ENCODE results near the gene MUC6. TPM values are rescaled to one million over a fixed set of nuclear protein-coding genes. Genes with fewer than 3 reads are reported as not detected.

Gene MUC6
- total RNA-seq, 1 experiment from 2014 or later = not detected

DNA sequence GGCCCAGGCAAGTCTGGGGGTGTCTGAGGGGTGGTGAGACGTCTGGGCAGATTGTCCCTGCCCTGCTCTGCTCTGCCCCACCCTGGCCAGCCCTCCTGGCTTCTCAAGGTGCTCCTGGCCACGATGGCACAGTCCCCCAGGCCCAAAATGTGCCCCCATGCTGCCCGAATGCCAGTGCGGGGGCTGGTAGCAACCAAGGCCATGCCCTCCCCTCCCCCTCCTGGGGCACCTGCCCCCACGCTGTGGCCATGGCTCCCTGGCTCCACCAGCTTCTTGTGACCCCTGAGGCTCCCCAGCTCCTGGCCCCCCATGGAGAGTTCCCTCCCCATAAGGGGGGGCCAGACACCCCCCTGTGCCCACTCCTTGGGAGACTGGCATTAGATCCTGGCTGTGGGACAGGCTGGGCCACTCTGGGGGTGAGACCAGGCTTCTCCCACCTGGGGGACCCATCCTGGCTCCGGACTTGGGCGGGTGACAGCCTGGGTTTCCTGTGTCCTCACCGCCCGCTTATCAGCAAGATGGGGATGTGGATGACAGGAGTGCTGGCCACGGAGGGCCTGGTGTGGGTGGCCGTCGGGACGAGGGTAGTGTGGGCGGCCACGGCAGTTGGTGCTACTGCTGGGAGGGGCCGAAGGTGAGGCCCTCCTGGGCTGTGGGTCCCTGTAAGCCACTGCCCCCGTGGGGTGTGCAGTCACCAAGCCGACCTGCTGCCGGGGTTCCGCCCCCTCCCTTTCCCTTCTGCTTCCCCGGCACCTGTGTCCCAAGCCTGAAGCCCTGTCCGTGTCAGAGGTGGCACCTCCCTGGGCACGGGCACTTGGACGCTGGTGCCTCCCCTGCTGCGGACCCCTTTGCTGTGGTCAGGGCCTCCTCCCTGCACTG is 15.9 kb upstream of the MUC6 start:
- no peaks in the 10 kb centered on the region for H3K79me1 ChIP-seq (ENCODE audit: insufficient read depth, low read depth, low read length, poor library complexity, severe bottlenecking)
- H4K20me1 ChIP-seq (ENCODE audit: control insufficient read depth, insufficient read depth, insufficient read length) = no peaks in the 10 kb centered on the region
- H3K23me2 ChIP-seq (ENCODE audit: insufficient read length, low read depth, low read length, poor library complexity, severe bottlenecking) = no peaks in the 10 kb centered on the region
- H3K4ac ChIP-seq (ENCODE audit: low read depth, low read length) = no peak overlapping the region
- no peaks in the 10 kb centered on the region for H3K9me3 Mint-ChIP-seq
- H4K91ac ChIP-seq (ENCODE audit: insufficient read length, low read depth, low read length) = no peak overlapping the region
- H2BK20ac ChIP-seq (ENCODE audit: low read depth, low read length, poor library complexity, severe bottlenecking) = no peak overlapping the region
- H4K5ac ChIP-seq (ENCODE audit: insufficient read length, low read depth, low read length) = no peak overlapping the region
- no peak overlapping the region for H3K27ac Mint-ChIP-seq
- no peaks in the 10 kb centered on the region; a peak in 1 of 7 replicates for H3K36me3 Mint-ChIP-seq (ENCODE audit: insufficient read depth in 1 of 3, low read depth in 3 of 3)
- no peak overlapping the region for H4K8ac ChIP-seq (replicated peaks; ENCODE audit: insufficient read length, low read depth, low read length)
- no peak for DNase-seq
- H2BK5ac ChIP-seq (ENCODE audit: insufficient read length, low read length) = no peak overlapping the region
- no peak overlapping the region for H2BK15ac ChIP-seq (ENCODE audit: low read depth, low read length)
- no peak overlapping the region for H2BK12ac ChIP-seq (ENCODE audit: insufficient read length, low read depth, low read length)
- no peak overlapping the region for H3K14ac ChIP-seq (ENCODE audit: insufficient read depth, low read length)
- no peaks in the 10 kb centered on the region for H3K9me3 ChIP-seq (ENCODE audit: control insufficient read depth, low read depth, low read length)
- H3K27me3 Mint-ChIP-seq (ENCODE audit: low read depth) = peaks cover 5% of the 10 kb centered on the region; the same call in 1 of the 2 replicates
- H3K23ac ChIP-seq (ENCODE audit: insufficient read length, low read depth, low read length) = no peak overlapping the region
- no peaks in the 10 kb centered on the region for H3K27me3 ChIP-seq (ENCODE audit: insufficient read depth, low read length)
- H2BK120ac ChIP-seq (ENCODE audit: low read depth, low read length, poor library complexity, severe bottlenecking) = no peak overlapping the region
- no peak overlapping the region for H2AK5ac ChIP-seq (ENCODE audit: insufficient read length, low read length)
- H3K4me2 ChIP-seq (ENCODE audit: insufficient read depth, insufficient read length, low read length) = no peak overlapping the region
- H3T11ph ChIP-seq (ENCODE audit: low read length) = no peak overlapping the region
- TF ChIP-seq, protein P1, sequence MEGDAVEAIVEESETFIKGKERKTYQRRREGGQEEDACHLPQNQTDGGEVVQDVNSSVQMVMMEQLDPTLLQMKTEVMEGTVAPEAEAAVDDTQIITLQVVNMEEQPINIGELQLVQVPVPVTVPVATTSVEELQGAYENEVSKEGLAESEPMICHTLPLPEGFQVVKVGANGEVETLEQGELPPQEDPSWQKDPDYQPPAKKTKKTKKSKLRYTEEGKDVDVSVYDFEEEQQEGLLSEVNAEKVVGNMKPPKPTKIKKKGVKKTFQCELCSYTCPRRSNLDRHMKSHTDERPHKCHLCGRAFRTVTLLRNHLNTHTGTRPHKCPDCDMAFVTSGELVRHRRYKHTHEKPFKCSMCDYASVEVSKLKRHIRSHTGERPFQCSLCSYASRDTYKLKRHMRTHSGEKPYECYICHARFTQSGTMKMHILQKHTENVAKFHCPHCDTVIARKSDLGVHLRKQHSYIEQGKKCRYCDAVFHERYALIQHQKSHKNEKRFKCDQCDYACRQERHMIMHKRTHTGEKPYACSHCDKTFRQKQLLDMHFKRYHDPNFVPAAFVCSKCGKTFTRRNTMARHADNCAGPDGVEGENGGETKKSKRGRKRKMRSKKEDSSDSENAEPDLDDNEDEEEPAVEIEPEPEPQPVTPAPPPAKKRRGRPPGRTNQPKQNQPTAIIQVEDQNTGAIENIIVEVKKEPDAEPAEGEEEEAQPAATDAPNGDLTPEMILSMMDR (conservative IDR thresholded peaks at IDR 0.05) = no peak
- H3K18ac ChIP-seq (ENCODE audit: insufficient read length, low read depth, low read length) = no peak overlapping the region
- no peaks in the 10 kb centered on the region for H3K79me2 ChIP-seq (ENCODE audit: insufficient read depth, low read length)
- no peak overlapping the region for H2AFZ ChIP-seq (ENCODE audit: low read length)
- H3K9ac ChIP-seq (ENCODE audit: extremely low read depth, insufficient read length, low read length) = no peak overlapping the region
- no peaks in the 10 kb centered on the region for H3K4me1 ChIP-seq (ENCODE audit: insufficient read depth, low read length)
- no peak overlapping the region for H3K27ac ChIP-seq (ENCODE audit: insufficient read length, low read depth, low read length)
- peaks cover 0 to 5% of the 10 kb centered on the region in 2 experiments; a peak in 2 of 4 replicates for H3K4me1 Mint-ChIP-seq
- no CpG with 5 or more reads among the region's 25 CpGs for WGBS (ENCODE audit: extremely low coverage, insufficient read length, low lambda C conversion rate)
- H3K56ac ChIP-seq (ENCODE audit: insufficient read length, low read depth, low read length) = no peak overlapping the region
- no peak overlapping the region for H3K4me3 Mint-ChIP-seq

Data from H9 (cell line).